H9 (cell line): Measurements from ENCODE around the gene ARPC1A. TPM values are rescaled to one million over a fixed set of nuclear protein-coding genes. Genes with fewer than 3 reads are reported as not detected.
"Not testable (repeated sequence)": the region's sequence is repeated elsewhere in the genome, so short reads cannot be mapped to it uniquely, and the experiment has no call there.

ENCODE experiments used
- DNase-seq: peaks from one replicate; pipeline ENCODE4 v3.0.0-alpha.2; 2017
- H2AFZ ChIP-seq: one replicate; pipeline ENCODE4 v1.6.1; 2013; ENCODE audit warnings: mild to moderate bottlenecking, low read length, control low read depth, moderate library complexity
- H2AK5ac ChIP-seq: 2 replicates; pipeline ENCODE4 v1.6.1; 2013; ENCODE audit warnings: low read length, control low read depth, mixed read lengths; ENCODE audit not compliant: insufficient read length
- H2BK120ac ChIP-seq: one replicate; pipeline ENCODE4 v1.6.1; 2013; ENCODE audit warnings: low read depth, mild to moderate bottlenecking, low read length, control low read depth, inconsistent platforms; ENCODE audit not compliant: poor library complexity, severe bottlenecking
- H2BK12ac ChIP-seq: 2 replicates; pipeline ENCODE4 v1.6.1; 2013; ENCODE audit warnings: low read length, control low read depth, mixed read lengths, low read depth; ENCODE audit not compliant: insufficient read length
- H2BK15ac ChIP-seq: 2 replicates; pipeline ENCODE4 v1.6.1; 2013; ENCODE audit warnings: low read depth, low read length, control low read depth
- H2BK20ac ChIP-seq: one replicate; pipeline ENCODE4 v1.6.1; 2013; ENCODE audit warnings: low read depth, mild to moderate bottlenecking, low read length, control low read depth, inconsistent platforms; ENCODE audit not compliant: poor library complexity, severe bottlenecking
- H2BK5ac ChIP-seq: 2 replicates; pipeline ENCODE4 v1.6.1; 2013; ENCODE audit warnings: low read length, control low read depth, mixed read lengths; ENCODE audit not compliant: insufficient read length
- H3K14ac ChIP-seq: 2 replicates; pipeline ENCODE4 v1.6.1; 2013; ENCODE audit warnings: low read length, control low read depth; ENCODE audit not compliant: insufficient read depth
- H3K18ac ChIP-seq: 2 replicates; pipeline ENCODE4 v1.6.1; 2013; ENCODE audit warnings: low read depth, mild to moderate bottlenecking, mixed read lengths, low read length, control low read depth; ENCODE audit not compliant: insufficient read length
- H3K23ac ChIP-seq: 2 replicates; pipeline ENCODE4 v1.6.1; 2013; ENCODE audit warnings: low read length, control low read depth, mixed read lengths, low read depth; ENCODE audit not compliant: insufficient read length
- H3K23me2 ChIP-seq: 2 replicates; pipeline ENCODE4 v1.6.1; 2013; ENCODE audit warnings: low read depth, mild to moderate bottlenecking, mixed read lengths, low read length, control low read depth; ENCODE audit not compliant: insufficient read length, poor library complexity, severe bottlenecking
- H3K27ac ChIP-seq: 2 replicates; pipeline ENCODE4 v1.5.1; 2013; ENCODE audit warnings: low read length, control low read depth, mixed read lengths, low read depth; ENCODE audit not compliant: insufficient read length
- H3K27me3 ChIP-seq: 2 replicates; pipeline ENCODE4 v1.6.1; 2013; ENCODE audit warnings: low read length, control low read depth, inconsistent platforms; ENCODE audit not compliant: insufficient read depth
- H3K4ac ChIP-seq: 2 replicates; pipeline ENCODE4 v1.6.1; 2013; ENCODE audit warnings: low read depth, mild to moderate bottlenecking, control low read depth, inconsistent platforms, low read length, moderate library complexity
- H3K4me1 ChIP-seq: 2 replicates; pipeline ENCODE4 v1.6.1; 2013; ENCODE audit warnings: low read length, control low read depth, inconsistent platforms; ENCODE audit not compliant: insufficient read depth
- H3K4me2 ChIP-seq: 2 replicates; pipeline ENCODE4 v1.6.1; 2013; ENCODE audit warnings: low read length, control low read depth, mixed read lengths; ENCODE audit not compliant: insufficient read length, insufficient read depth
- H3K56ac ChIP-seq: 2 replicates; pipeline ENCODE4 v1.6.1; 2013; ENCODE audit warnings: low read depth, mild to moderate bottlenecking, mixed read lengths, low read length, control low read depth; ENCODE audit not compliant: insufficient read length
- H3K79me1 ChIP-seq: 2 replicates; pipeline ENCODE4 v1.6.1; 2013; ENCODE audit warnings: low read depth, mild to moderate bottlenecking, moderate library complexity, low read length, control low read depth, inconsistent platforms; ENCODE audit not compliant: insufficient read depth, poor library complexity, severe bottlenecking
- H3K79me2 ChIP-seq: 2 replicates; pipeline ENCODE4 v1.6.1; 2013; ENCODE audit warnings: low read length, control low read depth, inconsistent platforms; ENCODE audit not compliant: insufficient read depth
- H3K9ac ChIP-seq: 2 replicates; pipeline ENCODE4 v1.6.1; 2013; ENCODE audit warnings: low read length, control low read depth, mixed read lengths; ENCODE audit not compliant: insufficient read length; ENCODE audit errors: extremely low read depth
- H3K9me3 ChIP-seq: one replicate; pipeline ENCODE4 v1.6.1; 2013; ENCODE audit warnings: low read depth, low read length, inconsistent platforms; ENCODE audit not compliant: control insufficient read depth
- H3T11ph ChIP-seq: one replicate; pipeline ENCODE4 v1.6.1; 2013; ENCODE audit warnings: mild to moderate bottlenecking, low read length, control low read depth, inconsistent platforms
- H4K20me1 ChIP-seq: one replicate; pipeline ENCODE4 v1.6.1; 2013; ENCODE audit not compliant: control insufficient read depth, insufficient read length, insufficient read depth
- H4K5ac ChIP-seq: 2 replicates; pipeline ENCODE4 v1.6.1; 2013; ENCODE audit warnings: low read depth, mild to moderate bottlenecking, mixed read lengths, low read length, control low read depth; ENCODE audit not compliant: insufficient read length
- H4K8ac ChIP-seq: replicated peaks from 2 replicates; pipeline ENCODE4 v1.6.1; 2013; ENCODE audit warnings: low read length, control low read depth, mixed read lengths, low read depth; ENCODE audit not compliant: insufficient read length
- H4K91ac ChIP-seq: 2 replicates; pipeline ENCODE4 v1.6.1; 2013; ENCODE audit warnings: low read depth, mild to moderate bottlenecking, moderate library complexity, mixed read lengths, low read length, control low read depth; ENCODE audit not compliant: insufficient read length
- H3K27ac Mint-ChIP-seq, 3 experiments: 2 replicates in 2 of 3; 3 replicates in 1 of 3; pipeline ENCODE4 v1.8.0; 2020 to 2021; ENCODE audit warnings: mixed read lengths in 3 of 3, mild to moderate bottlenecking in 1 of 3, moderate library complexity in 1 of 3
- H3K27me3 Mint-ChIP-seq: 2 replicates; pipeline ENCODE4 v1.8.0; 2021; ENCODE audit warnings: low read depth, mild to moderate bottlenecking, moderate library complexity, mixed read lengths
- H3K36me3 Mint-ChIP-seq, 3 experiments: 2 replicates in 2 of 3; 3 replicates in 1 of 3; pipeline ENCODE4 v1.8.0; 2020 to 2021; ENCODE audit warnings: low read depth in 3 of 3, mixed read lengths in 3 of 3; ENCODE audit not compliant: insufficient read depth in 1 of 3
- H3K4me1 Mint-ChIP-seq, 2 experiments: 2 replicates each; pipeline ENCODE4 v1.8.0; 2020; ENCODE audit warnings: mixed read lengths in 2 of 2
- H3K4me3 Mint-ChIP-seq, 2 experiments: 2 replicates in 1 of 2; 3 replicates in 1 of 2; pipeline ENCODE4 v1.8.0; 2020 to 2021; ENCODE audit warnings: mild to moderate bottlenecking in 2 of 2, mixed read lengths in 2 of 2, moderate library complexity in 1 of 2
- H3K9me3 Mint-ChIP-seq, 2 experiments: 2 replicates in 1 of 2; 3 replicates in 1 of 2; pipeline ENCODE4 v1.8.0; 2020; ENCODE audit warnings: mild to moderate bottlenecking in 2 of 2, mixed read lengths in 2 of 2, moderate library complexity in 1 of 2
- WGBS: extraction: QIAGEN DNeasy Blood & Tissue Kit; methylation state at CpG from one replicate; pipeline ENCODE4 v1.1.7; 2013; ENCODE audit warnings: missing lambda C conversion rate, low lambda C conversion rate, mixed read lengths; ENCODE audit not compliant: insufficient read length; ENCODE audit errors: extremely low coverage; 5-methylcytosine and 5-hydroxymethylcytosine counted together
- total RNA-seq: library from RNA; stranded (reverse); gene quantifications from 2 replicates; pipeline ENCODE4 v1.2.1, GENCODE V29; 2021
- TF ChIP-seq, protein P1 (sequence below): fragments of 200-600 bp; sonication (generic); conservative IDR thresholded peaks from 3 replicates; pipeline ENCODE4 v1.8.0; 2021; ENCODE audit warnings: antibody characterized with exemption, mild to moderate bottlenecking

The ARPC1A gene
- total RNA-seq, 1 experiment from 2014 or later: 169 TPM

GRCh38 chr7:99415513-99416127 is 89.9 kb downstream of the ARPC1A start:
- not testable (repeated sequence) for H2BK120ac ChIP-seq, H3K9ac ChIP-seq, H3K9me3 ChIP-seq, H3K23ac ChIP-seq, H4K91ac ChIP-seq, H3T11ph ChIP-seq, H3K27ac ChIP-seq, H3K4me1 ChIP-seq, H3K4me3 Mint-ChIP-seq, H3K4me1 Mint-ChIP-seq, H3K14ac ChIP-seq, H2BK20ac ChIP-seq, H3K4me2 ChIP-seq, H2BK12ac ChIP-seq, H4K5ac ChIP-seq, H3K27me3 ChIP-seq, H2AFZ ChIP-seq, H2BK5ac ChIP-seq, H3K4ac ChIP-seq, H2AK5ac ChIP-seq, H4K20me1 ChIP-seq, H3K79me2 ChIP-seq, H3K27ac Mint-ChIP-seq, H3K56ac ChIP-seq, H3K18ac ChIP-seq, H3K79me1 ChIP-seq, H3K27me3 Mint-ChIP-seq, H3K9me3 Mint-ChIP-seq, H3K23me2 ChIP-seq, H4K8ac ChIP-seq, H2BK15ac ChIP-seq
- no CpG with 5 or more reads among the region's 17 CpGs for WGBS
- H3K36me3 Mint-ChIP-seq: peaks cover 64 to 94% (median 89%) of the 10 kb centered on the region in 3 experiments; a peak in 6 of 7 replicates
- peak; percentile 72 for DNase-seq
- TF ChIP-seq, protein P1, sequence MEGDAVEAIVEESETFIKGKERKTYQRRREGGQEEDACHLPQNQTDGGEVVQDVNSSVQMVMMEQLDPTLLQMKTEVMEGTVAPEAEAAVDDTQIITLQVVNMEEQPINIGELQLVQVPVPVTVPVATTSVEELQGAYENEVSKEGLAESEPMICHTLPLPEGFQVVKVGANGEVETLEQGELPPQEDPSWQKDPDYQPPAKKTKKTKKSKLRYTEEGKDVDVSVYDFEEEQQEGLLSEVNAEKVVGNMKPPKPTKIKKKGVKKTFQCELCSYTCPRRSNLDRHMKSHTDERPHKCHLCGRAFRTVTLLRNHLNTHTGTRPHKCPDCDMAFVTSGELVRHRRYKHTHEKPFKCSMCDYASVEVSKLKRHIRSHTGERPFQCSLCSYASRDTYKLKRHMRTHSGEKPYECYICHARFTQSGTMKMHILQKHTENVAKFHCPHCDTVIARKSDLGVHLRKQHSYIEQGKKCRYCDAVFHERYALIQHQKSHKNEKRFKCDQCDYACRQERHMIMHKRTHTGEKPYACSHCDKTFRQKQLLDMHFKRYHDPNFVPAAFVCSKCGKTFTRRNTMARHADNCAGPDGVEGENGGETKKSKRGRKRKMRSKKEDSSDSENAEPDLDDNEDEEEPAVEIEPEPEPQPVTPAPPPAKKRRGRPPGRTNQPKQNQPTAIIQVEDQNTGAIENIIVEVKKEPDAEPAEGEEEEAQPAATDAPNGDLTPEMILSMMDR: peak; percentile 79

Other genes with a start within 250 kb of the ARPC1A start
- gene SMURF1, start 181.8 kb upstream of the ARPC1A start, total RNA-seq: 27.2 and 29.4 TPM in 2 replicates
- not detected in 2 replicates for gene KPNA7, start 117.8 kb upstream of the ARPC1A start, total RNA-seq
- gene MYH16, start 53.1 kb upstream of the ARPC1A start, total RNA-seq: not detected in 2 replicates
- 56.3 and 60.7 TPM in 2 replicates for gene ARPC1B, start 48.8 kb downstream of the ARPC1A start, total RNA-seq
- gene PDAP1, start 82.7 kb downstream of the ARPC1A start, total RNA-seq: 150 and 160 TPM in 2 replicates
- 104 TPM in 2 replicates for gene BUD31, start 83.1 kb downstream of the ARPC1A start, total RNA-seq
- 12.8 and 14.1 TPM in 2 replicates for gene PTCD1, start 112.9 kb downstream of the ARPC1A start, total RNA-seq
- gene CPSF4, start 113.0 kb downstream of the ARPC1A start, total RNA-seq: 96.2 and 98.2 TPM in 2 replicates
- 504 and 516 TPM in 2 replicates for gene ATP5MF, start 140.3 kb downstream of the ARPC1A start, total RNA-seq
- 14.0 and 15.1 TPM in 2 replicates for gene ZNF789, start 147.0 kb downstream of the ARPC1A start, total RNA-seq
- 24.2 and 24.7 TPM in 2 replicates for gene ZNF394, start 174.4 kb downstream of the ARPC1A start, total RNA-seq
- 16.6 and 17.3 TPM in 2 replicates for gene ZKSCAN5, start 178.8 kb downstream of the ARPC1A start, total RNA-seq
- gene FAM200A, start 226.2 kb downstream of the ARPC1A start, total RNA-seq: 7.8 and 8.7 TPM in 2 replicates
- 48.8 and 49.2 TPM in 2 replicates for gene ZNF655, start 232.7 kb downstream of the ARPC1A start, total RNA-seq